Erythroblast (primary cell): ENCODE data around the gene UBE3B.

Source experiments
- DNase-seq, 2 experiments: peaks; one replicate each; lab custom pipeline; 2025; lab: John Stamatoyannopoulos, UW
- GATA1 ChIP-seq: IDR thresholded peaks from 2 replicates; pipeline ENCODE4 v1.6.1; 2011; ENCODE audit warnings: low read depth, mild to moderate bottlenecking, control low read depth, low read length, moderate library complexity
- POLR2A ChIP-seq: IDR thresholded peaks from 2 replicates; pipeline ENCODE4 v1.6.1; 2011; ENCODE audit warnings: mild to moderate bottlenecking, low read length

Gene UBE3B

DNA sequence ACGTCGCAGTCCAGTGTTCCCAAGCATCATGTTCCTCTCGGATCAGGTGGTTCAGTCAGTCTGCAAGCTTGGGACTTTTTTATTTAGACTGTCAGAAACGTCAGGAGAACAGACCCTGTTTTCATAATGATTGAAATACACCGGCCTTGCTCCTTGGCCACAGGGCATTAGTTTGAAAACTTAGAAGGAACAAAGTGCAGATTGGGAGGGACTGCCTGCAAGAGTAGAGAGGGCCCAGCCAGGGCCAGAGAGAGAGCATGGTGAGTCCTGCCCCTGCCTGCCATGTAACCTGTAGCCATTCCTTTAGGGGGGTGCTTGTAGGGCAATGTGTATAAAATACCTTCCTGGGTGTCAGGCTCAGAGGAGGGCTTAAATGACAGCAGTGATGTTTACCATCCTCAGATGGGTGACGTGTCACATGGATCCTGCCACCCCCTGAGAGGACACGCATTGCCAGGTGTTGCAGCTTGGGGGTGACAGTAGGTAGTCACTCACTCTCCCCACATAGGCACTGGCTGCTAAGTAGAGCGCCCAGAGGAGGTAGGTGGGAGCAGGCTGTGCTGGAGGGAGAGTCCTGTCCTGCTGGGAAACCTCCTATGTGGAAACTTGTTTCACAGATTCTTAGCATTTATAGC lies 50.2 kb downstream of the UBE3B start:
- TF ChIP-seq GATA1 (no peak), POLR2A (no peak)
- no peak for DNase-seq

DNA sequence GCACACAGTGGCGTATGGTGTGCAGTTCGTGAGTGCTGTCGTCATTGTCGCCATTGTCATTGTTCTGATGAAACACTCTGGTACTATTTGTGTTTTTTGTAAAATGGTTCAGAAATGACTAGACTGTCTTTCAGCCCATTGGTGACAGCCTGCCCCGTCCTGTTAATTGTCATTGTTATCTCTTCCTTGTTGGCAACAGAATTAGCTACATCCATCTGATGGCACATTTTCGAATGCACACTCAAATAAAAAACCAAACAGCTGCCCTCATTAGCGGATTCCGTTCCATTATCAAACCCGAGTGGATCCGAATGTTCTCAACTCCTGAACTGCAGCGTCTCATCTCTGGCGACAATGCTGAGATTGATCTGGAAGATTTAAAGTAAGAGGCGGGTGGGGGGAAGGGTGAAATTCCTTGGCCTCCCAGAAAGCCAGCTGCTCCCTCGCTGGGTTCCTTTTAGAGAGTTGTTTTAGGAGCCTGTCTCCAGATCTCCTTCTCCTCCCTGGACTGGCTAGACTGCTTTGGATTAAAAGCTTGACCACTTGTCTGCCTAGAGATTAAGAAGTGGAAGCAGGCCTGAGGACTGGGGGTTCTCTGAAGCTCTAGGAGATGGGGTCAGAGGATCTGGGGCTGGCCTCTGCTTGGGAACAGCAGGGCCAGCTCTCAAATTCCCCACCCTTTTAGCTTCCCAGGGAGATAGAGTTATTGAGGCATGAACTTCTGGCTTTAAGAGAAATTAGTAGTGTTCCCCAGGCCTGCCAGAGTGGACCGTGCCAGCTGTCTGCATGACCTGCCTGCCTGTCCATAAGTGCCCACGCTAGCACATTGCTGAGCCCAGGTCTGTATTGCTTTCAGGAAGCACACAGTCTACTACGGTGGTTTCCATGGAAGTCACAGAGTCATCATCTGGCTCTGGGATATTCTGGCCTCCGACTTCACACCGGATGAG lies 52.5 kb downstream of the UBE3B start:
- no peak for DNase-seq
- TF ChIP-seq POLR2A (no peak), GATA1 (no peak)

DNA sequence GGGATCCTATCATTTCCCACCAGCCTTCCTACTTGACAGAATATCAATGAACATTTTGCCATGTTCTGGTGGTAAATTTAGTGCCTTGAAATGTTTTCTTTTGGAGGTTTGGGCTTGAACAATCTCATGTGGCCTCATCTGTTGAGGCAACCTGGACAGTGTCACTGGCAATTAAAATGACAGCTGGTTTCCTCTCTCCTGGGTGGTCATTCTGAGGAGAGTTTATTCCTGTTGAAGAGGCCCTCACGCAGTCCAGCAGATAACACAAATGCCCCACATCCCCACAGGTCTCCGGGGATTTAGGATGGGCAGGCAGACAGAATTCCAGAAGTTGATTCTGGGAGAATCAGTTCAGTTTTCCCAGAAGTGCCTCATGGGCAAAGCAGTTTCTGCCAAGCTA lies 54.0 kb downstream of the UBE3B start:
- TF ChIP-seq POLR2A (no peak), GATA1 (no peak)

DNA sequence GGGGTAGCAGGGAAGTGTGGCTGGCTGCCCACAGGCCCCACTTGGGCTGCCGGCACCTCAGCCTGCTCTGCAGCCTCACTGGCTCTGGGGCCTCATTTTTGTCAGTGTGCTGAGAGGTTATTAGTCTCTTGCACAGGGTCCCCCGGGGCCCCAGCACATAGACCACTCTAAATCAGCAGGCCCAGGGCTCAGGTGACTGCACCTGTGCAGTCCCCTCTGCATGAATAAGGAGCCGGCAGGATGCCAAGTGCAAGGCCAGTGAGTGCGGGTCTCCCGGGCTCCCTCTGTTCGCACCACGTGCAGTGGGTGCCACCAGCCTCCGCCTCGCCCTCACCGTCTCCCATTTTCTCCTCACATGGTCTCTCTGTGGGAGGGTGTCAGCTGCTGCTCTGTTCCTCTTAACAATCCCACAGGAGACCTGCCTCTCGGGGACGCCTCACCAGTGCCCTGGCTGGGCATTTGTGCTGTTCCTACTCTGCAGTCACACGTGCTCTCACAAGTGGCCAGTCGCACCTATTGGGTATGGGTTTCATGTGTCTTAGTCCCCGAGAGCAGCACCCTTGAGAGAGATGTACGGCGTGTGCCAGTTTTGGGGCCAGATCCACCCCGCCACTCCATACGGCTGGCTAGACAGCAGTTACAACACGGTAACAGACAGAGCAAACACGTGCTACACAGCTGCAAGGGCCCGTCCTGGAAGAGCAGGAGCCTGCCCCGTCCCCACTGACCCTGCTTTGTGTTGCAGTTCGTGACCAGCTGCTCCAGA lies 55.5 kb downstream of the UBE3B start:
- TF ChIP-seq GATA1 (no peak), POLR2A (no peak)
- DNase-seq, result no peak

More for the DNA sequence above, 54.0 kb downstream of the UBE3B start:
- DNase-seq, result no peak

DNA sequence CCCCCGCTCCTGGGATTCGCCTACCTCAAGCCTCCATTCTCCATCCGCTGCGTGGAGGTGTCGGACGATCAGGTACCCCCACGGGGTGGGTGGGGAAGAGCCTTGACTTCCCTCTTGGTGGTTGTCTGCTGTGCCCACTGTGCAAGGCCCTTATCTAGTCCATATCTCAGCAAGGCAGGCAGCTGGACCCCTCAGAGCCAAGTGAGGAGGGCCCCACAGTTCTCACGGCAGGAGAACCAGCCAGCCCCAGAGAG lies 56.0 kb downstream of the UBE3B start:
- no peak for TF ChIP-seq GATA1
- no peak for TF ChIP-seq POLR2A
- peak; percentile 22 to 38 for DNase-seq

DNA sequence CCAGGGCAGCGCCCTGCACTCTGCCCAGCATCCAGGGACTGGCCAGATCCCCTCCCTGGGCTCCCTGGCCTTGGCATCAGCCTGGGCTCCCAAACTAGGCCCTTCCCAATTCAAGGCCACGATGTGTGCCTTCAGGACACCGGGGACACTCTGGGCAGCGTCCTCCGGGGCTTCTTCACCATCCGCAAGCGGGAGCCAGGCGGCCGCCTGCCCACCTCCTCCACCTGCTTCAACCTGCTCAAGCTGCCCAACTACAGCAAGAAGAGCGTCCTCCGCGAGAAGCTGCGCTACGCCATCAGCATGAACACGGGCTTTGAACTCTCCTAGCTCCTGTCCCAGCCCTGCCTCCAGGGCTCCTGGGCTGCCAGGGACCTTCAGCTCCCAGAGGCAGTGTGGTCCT lies 57.0 kb downstream of the UBE3B start:
- DNase-seq, result no peak
- TF ChIP-seq GATA1 (no peak), POLR2A (no peak)

DNA sequence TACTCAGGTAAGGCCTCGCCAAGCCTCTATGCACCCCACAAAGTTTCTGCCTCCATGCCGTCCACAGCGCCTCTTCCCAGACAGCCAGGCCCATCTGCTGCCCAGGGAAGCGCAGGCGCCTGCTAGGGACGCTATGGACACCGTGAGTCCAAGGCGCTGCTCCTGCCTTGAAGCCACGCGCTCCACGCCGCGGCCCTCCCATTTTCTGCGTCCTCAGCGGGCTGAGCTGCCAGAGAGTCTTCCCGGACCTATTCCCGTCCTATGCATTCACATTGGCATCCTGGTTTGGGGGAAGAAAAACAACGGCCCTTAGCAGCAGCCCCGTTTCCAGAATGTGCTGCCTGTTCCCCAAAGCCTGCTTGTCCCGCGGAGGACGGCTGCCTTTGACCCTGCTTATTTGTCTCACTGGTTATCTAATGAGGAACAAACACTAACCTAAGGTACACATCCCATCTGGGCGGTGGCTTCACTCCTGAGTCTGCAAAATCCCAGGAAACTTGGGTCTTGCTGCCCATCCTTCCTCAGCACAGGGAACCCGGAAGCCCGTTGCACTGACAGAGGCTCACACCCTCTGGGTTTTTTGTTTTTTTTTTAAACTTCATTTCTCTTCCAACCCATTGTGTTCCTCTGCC lies 57.9 kb downstream of the UBE3B start:
- TF ChIP-seq POLR2A (no peak), GATA1 (no peak)
- DNase-seq, result no peak

DNA sequence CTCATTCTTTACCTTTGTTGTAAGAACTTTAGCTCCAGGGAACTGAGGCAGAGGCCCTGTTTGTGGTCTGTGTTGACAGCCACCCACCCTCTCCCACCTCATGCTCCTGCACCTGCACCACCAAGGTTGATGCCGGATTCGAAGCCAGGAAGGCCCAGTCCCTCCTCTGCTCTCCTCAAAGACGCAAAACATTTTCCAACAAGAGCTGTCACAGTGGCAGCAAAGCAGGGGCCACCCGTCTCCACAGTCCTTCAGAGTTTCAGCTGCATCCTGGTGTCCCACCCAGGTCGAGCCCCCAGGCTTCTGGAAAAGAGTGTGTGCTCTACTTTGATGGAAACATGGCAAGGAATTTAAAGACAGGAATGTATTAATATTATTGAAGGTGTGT lies 58.4 kb downstream of the UBE3B start:
- no peak for DNase-seq
- TF ChIP-seq GATA1 (no peak), POLR2A (no peak)

DNA sequence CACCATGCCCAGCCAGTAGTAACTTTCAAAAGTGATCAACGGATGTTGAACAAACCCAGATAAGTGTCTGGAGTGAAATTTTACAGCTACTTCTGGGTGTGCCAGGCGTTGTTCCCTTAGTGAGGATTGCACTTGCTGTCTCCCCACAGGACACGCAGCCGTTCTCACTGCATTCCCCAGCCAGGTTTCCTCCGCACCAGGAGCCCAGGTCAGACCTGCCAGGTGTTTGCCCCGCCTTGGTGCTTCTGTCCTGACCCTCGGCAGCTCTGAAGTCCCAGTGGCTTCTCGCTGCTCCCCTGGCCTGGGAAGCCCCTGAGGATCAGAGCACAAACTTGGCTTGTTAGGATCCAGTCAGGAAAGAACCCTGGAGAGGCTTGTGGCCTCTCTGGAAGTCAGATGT lies 59.7 kb downstream of the UBE3B start:
- no peak for DNase-seq
- no peak for TF ChIP-seq GATA1
- TF ChIP-seq POLR2A, result no peak

DNA sequence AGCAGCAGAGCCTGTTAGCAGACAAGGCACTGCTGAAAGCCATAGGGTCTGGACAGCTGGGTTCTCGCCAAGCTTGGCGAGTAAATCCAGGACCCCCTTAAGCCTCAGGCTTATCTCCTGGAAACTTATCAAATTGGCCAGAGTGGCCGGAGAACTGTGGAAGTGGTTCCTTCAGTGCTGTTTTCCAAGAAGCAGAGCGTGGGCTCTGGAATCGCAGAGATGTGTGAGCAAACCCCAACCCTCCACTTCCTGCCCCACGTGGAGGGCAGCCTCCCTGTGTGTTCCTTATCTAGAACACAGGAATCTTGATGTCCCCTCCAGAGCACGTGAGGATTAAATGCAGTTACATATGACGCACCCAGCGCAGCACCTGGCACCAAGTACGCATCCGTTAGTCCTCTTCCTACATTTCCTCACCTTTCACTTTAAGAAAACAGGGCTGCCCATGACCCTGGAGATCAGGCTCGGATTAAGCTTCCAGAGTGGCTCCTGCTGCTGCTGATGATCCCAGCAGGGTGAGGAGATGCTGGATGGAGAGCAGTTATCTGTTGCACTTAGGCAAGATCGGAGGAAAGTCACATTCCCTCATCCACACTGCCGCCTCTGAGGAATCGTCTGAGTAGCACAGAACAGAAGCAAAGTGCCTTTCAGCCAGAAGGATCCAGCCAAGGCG lies 60.9 kb downstream of the UBE3B start:
- DNase-seq, result no peak
- TF ChIP-seq GATA1, result no peak
- TF ChIP-seq POLR2A, result no peak

DNA sequence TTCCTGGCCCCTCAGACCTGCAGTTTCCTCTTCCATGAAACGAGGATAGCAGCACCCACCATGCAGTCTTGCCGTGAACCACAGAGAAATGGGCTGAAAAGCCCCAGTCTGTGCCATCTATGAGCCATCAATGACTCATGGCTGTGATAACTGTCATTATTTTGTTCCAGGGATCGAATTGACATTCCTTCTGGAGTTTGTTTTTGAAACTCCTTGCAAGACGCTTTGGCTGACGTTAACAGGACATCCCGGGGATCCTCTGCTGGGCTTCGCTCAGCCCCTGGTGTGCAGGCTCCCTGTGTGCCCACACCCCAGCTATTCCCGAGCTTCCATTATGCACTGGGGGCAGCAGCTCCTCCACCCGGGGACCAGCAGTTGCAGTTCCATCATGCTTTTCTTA lies 62.1 kb downstream of the UBE3B start:
- no peak for TF ChIP-seq POLR2A
- TF ChIP-seq GATA1, result no peak
- no peak for DNase-seq

DNA sequence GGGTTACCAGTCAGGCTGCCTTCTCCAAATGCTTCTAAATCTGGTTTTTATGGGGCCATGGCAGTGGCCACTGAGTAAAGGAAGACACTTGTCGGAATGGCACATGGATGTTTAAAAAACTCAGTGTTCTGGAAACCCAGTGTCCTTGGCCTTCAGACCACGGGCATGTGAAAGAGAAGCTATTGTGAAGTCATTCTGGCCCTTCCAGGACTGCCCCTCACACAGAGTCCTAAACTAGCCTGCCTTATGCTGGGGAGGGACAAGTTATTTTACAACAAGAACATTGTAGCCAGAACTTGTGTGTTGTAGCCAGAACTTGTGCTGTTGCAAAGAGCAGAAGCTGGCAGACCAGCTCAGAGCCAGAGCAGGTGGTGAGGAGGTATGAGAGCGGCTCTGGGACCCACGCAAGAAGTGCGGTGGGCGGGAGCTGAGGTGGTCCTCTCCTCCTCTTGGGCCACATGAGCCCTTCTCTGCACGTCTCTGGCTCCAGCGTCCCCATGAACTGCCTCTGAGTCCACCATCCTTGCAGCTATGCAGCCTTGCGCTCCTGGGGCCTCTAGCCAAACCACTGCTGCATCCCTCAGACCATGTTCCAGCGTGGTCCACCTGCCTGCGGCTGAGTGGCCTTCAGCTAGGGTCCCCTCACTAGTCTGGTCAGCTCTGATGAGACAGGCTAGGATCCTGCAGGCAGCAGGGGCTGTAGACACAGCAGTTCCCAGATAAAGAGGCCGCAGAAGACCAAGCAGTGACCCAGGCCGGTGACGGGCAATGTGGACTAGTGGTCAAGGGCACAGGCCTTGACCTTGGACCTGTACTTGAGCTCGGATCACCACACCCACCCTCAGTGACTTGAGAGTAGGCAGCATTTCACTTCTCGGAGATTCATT lies 63.3 kb downstream of the UBE3B start:
- no peak for DNase-seq
- no peak for TF ChIP-seq POLR2A
- TF ChIP-seq GATA1, result no peak

DNA sequence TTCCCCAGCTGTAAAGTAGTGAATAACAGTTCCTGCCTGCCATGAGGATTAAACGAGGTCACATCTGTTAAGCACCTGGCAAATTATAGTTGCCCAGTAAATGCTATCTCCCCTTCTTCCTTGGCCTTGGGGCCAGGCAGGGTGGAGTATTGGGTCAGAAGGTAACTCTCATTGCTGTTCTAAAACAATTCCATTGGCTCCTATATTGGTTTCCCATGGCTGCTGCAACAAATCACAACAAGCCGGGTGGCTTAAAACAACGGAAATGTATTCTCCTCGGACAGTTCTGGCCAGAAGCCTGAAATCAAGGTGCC lies 63.9 kb downstream of the UBE3B start:
- DNase-seq, result no peak
- TF ChIP-seq GATA1 (no peak), POLR2A (no peak)
